ENCODE measurements around the gene CDCA4. TPM values are rescaled to one million over a fixed set of nuclear protein-coding genes. Genes with fewer than 3 reads are reported as not detected.

CDCA4 gene
- total and polyA plus RNA-seq, 2 experiments from 2014 or later: 13.6 to 17.1 TPM

GRCh38 chr14:105014032-105014431, 6.9 kb downstream of the CDCA4 start:
- Histone ChIP-seq H3K9me2 (replicated peaks; ENCODE audit: insufficient read depth) (no peaks in the 10 kb centered on the region), H4K20me1 (ENCODE audit: insufficient read depth, poor library complexity, severe bottlenecking) (peaks cover 10% of the 10 kb centered on the region)

GRCh38 chr14:105013150-105013785, 7.6 kb downstream of the CDCA4 start:
- Histone ChIP-seq H4K20me1 (ENCODE audit: insufficient read depth, poor library complexity, severe bottlenecking) (peaks cover 6% of the 10 kb centered on the region), H2AFZ (no peak overlapping the region), H3K4me1 (ENCODE audit: insufficient read depth) (peaks cover 5% of the 10 kb centered on the region), H3K27me3 (no peaks in the 10 kb centered on the region), H3K79me2 (peaks cover 92% of the 10 kb centered on the region), H3K4me2 (no peak overlapping the region), H3K9me2 (replicated peaks; ENCODE audit: insufficient read depth) (no peaks in the 10 kb centered on the region), H3K27ac (no peak overlapping the region), H3K9me3 (ENCODE audit: low read depth) (no peaks in the 10 kb centered on the region), H3K36me3 (replicated peaks; ENCODE audit: insufficient read depth, low read depth) (no peaks in the 10 kb centered on the region), H3K4me3 (no peak overlapping the region)
- no peak for DNase-seq (ENCODE audit: low spot score)
- 68% methylated on average over 8 of the region's 8 CpGs for WGBS (ENCODE audit: low lambda C conversion rate, missing lambda C conversion rate)
- no peak for TF ChIP-seq EZH2 (IDR thresholded peaks at IDR 0.05; ENCODE audit: borderline replicate concordance)
- TF ChIP-seq CTCF (IDR thresholded peaks at IDR 0.05; ENCODE audit: poor library complexity): no peak
- no peak for TF ChIP-seq EZH2phosphoT487 (IDR thresholded peaks at IDR 0.05; ENCODE audit: low read depth, severe bottlenecking, unreplicated experiment)

More at GRCh38 chr14:105014032-105014431, 6.9 kb downstream of the CDCA4 start:
- no peak overlapping the region for H3K4me3 ChIP-seq
- WGBS (ENCODE audit: low lambda C conversion rate, missing lambda C conversion rate): 90% methylated on average over 9 of the region's 9 CpGs
- peaks cover 12% of the 10 kb centered on the region for H3K4me1 ChIP-seq (ENCODE audit: insufficient read depth)
- no peak overlapping the region for H2AFZ ChIP-seq
- H3K36me3 ChIP-seq (replicated peaks; ENCODE audit: insufficient read depth, low read depth): no peaks in the 10 kb centered on the region
- no peak for DNase-seq (ENCODE audit: low spot score)
- H3K27me3 ChIP-seq: no peaks in the 10 kb centered on the region
- TF ChIP-seq EZH2phosphoT487 (IDR thresholded peaks at IDR 0.05; ENCODE audit: low read depth, severe bottlenecking, unreplicated experiment) (no peak), EZH2 (IDR thresholded peaks at IDR 0.05; ENCODE audit: borderline replicate concordance) (no peak), CTCF (IDR thresholded peaks at IDR 0.05; ENCODE audit: poor library complexity) (no peak)
- no peak overlapping the region for H3K4me2 ChIP-seq
- no peak overlapping the region for H3K27ac ChIP-seq
- peaks cover 100% of the 10 kb centered on the region for H3K79me2 ChIP-seq
- no peaks in the 10 kb centered on the region for H3K9me3 ChIP-seq (ENCODE audit: low read depth)

- Histone ChIP-seq H2AFZ (no peak overlapping the region), H3K27me3 (no peaks in the 10 kb centered on the region), H3K9me2 (replicated peaks; ENCODE audit: insufficient read depth) (no peaks in the 10 kb centered on the region), H3K4me1 (ENCODE audit: insufficient read depth) (no peaks in the 10 kb centered on the region), H3K4me3 (no peak overlapping the region), H4K20me1 (ENCODE audit: insufficient read depth, poor library complexity, severe bottlenecking) (peaks cover 3% of the 10 kb centered on the region), H3K79me2 (peaks cover 83% of the 10 kb centered on the region), H3K27ac (no peak overlapping the region), H3K4me2 (no peak overlapping the region), H3K36me3 (replicated peaks; ENCODE audit: insufficient read depth, low read depth) (no peaks in the 10 kb centered on the region), H3K9me3 (ENCODE audit: low read depth) (no peaks in the 10 kb centered on the region)
- 90% methylated on average over 22 of the region's 23 CpGs for WGBS (ENCODE audit: low lambda C conversion rate, missing lambda C conversion rate)
- DNase-seq (ENCODE audit: low spot score): no peak
- no peak for TF ChIP-seq EZH2 (IDR thresholded peaks at IDR 0.05; ENCODE audit: borderline replicate concordance)
- no peak for TF ChIP-seq CTCF (IDR thresholded peaks at IDR 0.05; ENCODE audit: poor library complexity)
- TF ChIP-seq EZH2phosphoT487 (IDR thresholded peaks at IDR 0.05; ENCODE audit: low read depth, severe bottlenecking, unreplicated experiment): no peak
Observed at GRCh38 chr14:105012171-105012985, 8.5 kb downstream of the CDCA4 start.

Data from hepatocyte (in vitro differentiated cells).